Endothelial cell of umbilical vein (primary cell): ENCODE results near the gene PHLDB2. TPM values are rescaled to one million over a fixed set of nuclear protein-coding genes. Genes with fewer than 3 reads are reported as not detected.
A peak's percentile ranks its signal among the peaks of the same experiment; 100 is the strongest.

ENCODE experiments used
- BruUV-seq: library from RNA; stranded (reverse); fragments of 400-500 nt; replicated peaks from 2 replicates; lab custom pipeline; 2021; lab: Mats Ljungman, UMichigan
- CTCF ChIA-PET: fragments of 300-600, 350-600 bp; sonication (Branson Sonifier 250); formaldehyde crosslinking; loops from one replicate; lab custom pipeline; 2021; ENCODE audit warnings: antibody characterized with exemption, inconsistent platforms; lab: Charles Lee
- POLR2A ChIA-PET: fragments of 300-600, 350-600 bp; sonication (Branson Sonifier 250); formaldehyde crosslinking; loops from one replicate; lab custom pipeline; 2021; ENCODE audit warnings: antibody characterized with exemption, inconsistent platforms; lab: Charles Lee
- DNase-seq: peaks from one replicate; pipeline ENCODE4 v3.0.0-alpha.2; 2011; ENCODE audit warnings: low read depth, low spot score
- FAIRE-seq: peaks from 2 replicates; lab custom pipeline; 2011; peaks lifted over from hg19 to GRCh38; lab: Jason Lieb, UNC
- H2AFZ ChIP-seq: 2 replicates; pipeline ENCODE4 v1.6.0; 2012; ENCODE audit warnings: low read depth, low read length, control low read depth, inconsistent platforms
- H3K27ac ChIP-seq: 2 replicates; pipeline ENCODE4 v1.5.1; 2011; ENCODE audit warnings: low read depth, mild to moderate bottlenecking, control low read depth, low read length, moderate library complexity; ENCODE audit not compliant: insufficient read depth
- H3K27me3 ChIP-seq, 2 experiments: 2 replicates each; pipeline versions ENCODE4 v1.6.0 to v1.6.1; 2011; ENCODE audit warnings: low read length in 2 of 2, mixed read lengths in 1 of 2; ENCODE audit not compliant: control insufficient read depth in 2 of 2, insufficient read depth in 2 of 2
- H3K36me3 ChIP-seq, 2 experiments: 2 replicates in 1 of 2; 3 replicates in 1 of 2; pipeline ENCODE4 v1.5.1; 2011; ENCODE audit warnings: low read length in 2 of 2, mild to moderate bottlenecking in 1 of 2, moderate library complexity in 1 of 2; ENCODE audit not compliant: control insufficient read depth in 2 of 2, insufficient read depth in 2 of 2; ENCODE audit errors: extremely low read depth in 1 of 2
- H3K4me1 ChIP-seq: 3 replicates; pipeline ENCODE4 v1.5.1; 2011; ENCODE audit warnings: mild to moderate bottlenecking, low read length; ENCODE audit not compliant: control insufficient read depth, insufficient read depth; ENCODE audit errors: extremely low read depth
- H3K4me2 ChIP-seq: 2 replicates; pipeline ENCODE4 v1.6.1; 2011; ENCODE audit warnings: low read length, control low read depth, mixed read lengths; ENCODE audit not compliant: insufficient read depth
- H3K4me3 ChIP-seq, 3 experiments: fragments of 200-600 bp in 1 of 3; sonication (generic), shearing (Covaris generic) in 1 of 3; replicated peaks in 1 of 3; 2 replicates each; pipeline ENCODE4 v1.5.1; 2011 to 2016; ENCODE audit warnings: control low read depth in 3 of 3, low read length in 3 of 3, mild to moderate bottlenecking in 2 of 3, inconsistent platforms in 1 of 3, low read depth in 1 of 3, moderate library complexity in 1 of 3; ENCODE audit not compliant: insufficient read depth in 1 of 3
- H3K79me2 ChIP-seq: 2 replicates; pipeline ENCODE4 v1.6.0; 2012; ENCODE audit warnings: low read length, inconsistent platforms; ENCODE audit not compliant: control insufficient read depth, insufficient read depth
- H3K9ac ChIP-seq: replicated peaks from 2 replicates; pipeline ENCODE3; 2011; ENCODE audit warnings: low read length, control low read depth; ENCODE audit not compliant: insufficient read depth; ENCODE audit errors: extremely low read depth
- H3K9me1 ChIP-seq: replicated peaks from 3 replicates; pipeline ENCODE4 v1.6.0; 2011; ENCODE audit warnings: mild to moderate bottlenecking, low read length; ENCODE audit not compliant: control insufficient read depth, insufficient read depth; ENCODE audit errors: extremely low read depth
- H3K9me3 ChIP-seq: replicated peaks from 2 replicates; pipeline ENCODE4 v1.5.1; 2012; ENCODE audit warnings: low read length, inconsistent platforms; ENCODE audit not compliant: control insufficient read depth, insufficient read depth
- H4K20me1 ChIP-seq: replicated peaks from 2 replicates; pipeline ENCODE3; 2011; ENCODE audit warnings: mild to moderate bottlenecking, low read length; ENCODE audit not compliant: control insufficient read depth, insufficient read depth; ENCODE audit errors: extremely low read depth
- EZH2 ChIP-seq: IDR thresholded peaks from 2 replicates; pipeline ENCODE4 v1.6.1; 2012; ENCODE audit warnings: borderline replicate concordance, low read depth, mild to moderate bottlenecking, moderate library complexity, low read length, inconsistent platforms; ENCODE audit not compliant: severe bottlenecking
- FOS ChIP-seq: IDR thresholded peaks from 2 replicates; pipeline ENCODE4 v1.6.1; 2011; ENCODE audit warnings: mild to moderate bottlenecking, low read length, moderate library complexity, borderline replicate concordance; ENCODE audit not compliant: insufficient read depth
- GATA2 ChIP-seq: IDR thresholded peaks from 2 replicates; pipeline ENCODE4 v1.7.0; 2011; ENCODE audit warnings: low read depth, mild to moderate bottlenecking, moderate library complexity, mixed read lengths, low read length; ENCODE audit not compliant: insufficient read length, insufficient read depth
- JUN ChIP-seq: IDR thresholded peaks from 2 replicates; pipeline ENCODE4 v1.6.1; 2011; ENCODE audit warnings: borderline replicate concordance, low read depth; ENCODE audit not compliant: insufficient read length, insufficient read depth
- MYC ChIP-seq: IDR thresholded peaks from one replicate; pipeline ENCODE4 v1.6.1; 2011; ENCODE audit warnings: mild to moderate bottlenecking, low read depth, low read length
- POLR2A ChIP-seq: IDR thresholded peaks from 2 replicates; pipeline ENCODE4 v1.6.1; 2012; ENCODE audit warnings: low read depth, mild to moderate bottlenecking, control low read depth, low read length
- POLR2AphosphoS5 ChIP-seq: IDR thresholded peaks from 2 replicates; pipeline ENCODE4 v1.6.1; 2012; ENCODE audit warnings: low read depth, mild to moderate bottlenecking, control low read depth, low read length, moderate library complexity; ENCODE audit not compliant: insufficient read depth
- dilution Hi-C: fragments of 300-500 bp; cut with MboI; formaldehyde crosslinking; loops from one replicate; pipeline ENCODE4 v1.15.0; 2019; ENCODE audit warnings: low sequenced_read_pairs; ENCODE audit not compliant: extremely low pct_ligation_motif_present
- intact Hi-C: fragments of 100-400 bp; cut with micrococcal nuclease; formaldehyde crosslinking; loops from one replicate; pipeline ENCODE4 v1.10.0; 2022
- polyA plus RNA-seq, 4 experiments: library from polyadenylated mRNA; depleted of rRNA in 3 of 4; stranded (reverse) in 3 of 4; unstranded in 1 of 4; fragments of >200 nt; gene quantifications; 2 replicates each; pipeline versions ENCODE4 v1.2.1 to v1.2.3, GENCODE V29; 2011 to 2012; ENCODE audit warnings: missing spikeins in 1 of 4
- total RNA-seq: library from RNA; stranded (reverse); gene quantifications from 2 replicates; pipeline ENCODE4 v1.2.3, GENCODE V29; 2021
- TF ChIP-seq, protein P1 (sequence below), 2 donors: IDR thresholded peaks; 1 replicate in 1 of 2; 2 replicates in 1 of 2; pipeline ENCODE4 v1.5.1; 2011; ENCODE audit warnings: low read length in 2 of 2, mild to moderate bottlenecking in 2 of 2, moderate library complexity in 2 of 2, control low read depth in 1 of 2, inconsistent platforms in 1 of 2, low read depth in 1 of 2; ENCODE audit not compliant: insufficient read depth in 1 of 2; ENCODE audit errors: extremely low read depth in 1 of 2
- TF ChIP-seq, protein P2 (sequence below): IDR thresholded peaks from 2 replicates; pipeline ENCODE4 v1.6.1; 2011; ENCODE audit not compliant: insufficient read depth, insufficient read length

The PHLDB2 gene
- total and polyA plus RNA-seq, 2 donors (not counting 3 experiments of a cell fraction or from before 2014, with no cell fraction given), result 22.4 to 104 TPM

DNA sequence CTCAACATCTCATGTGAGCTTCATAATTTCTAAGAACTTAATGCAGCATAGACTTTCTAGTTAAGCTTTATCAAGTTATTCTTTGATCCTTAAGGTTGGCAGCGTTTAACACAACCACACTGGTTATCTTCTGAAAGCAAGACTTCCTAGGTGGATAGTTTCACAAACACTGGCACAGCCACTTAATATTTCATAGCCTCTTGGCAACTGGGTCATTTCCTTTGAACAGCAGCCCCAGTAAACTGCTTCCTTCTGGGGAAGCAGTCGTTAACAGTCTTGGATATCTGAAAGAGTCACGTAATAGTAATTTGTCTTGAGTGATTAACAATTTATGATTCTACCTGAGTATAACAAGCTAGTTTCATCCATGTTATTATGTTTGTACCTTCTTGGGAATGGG, 73.9 kb downstream of the PHLDB2 start:
- H3K4me1 ChIP-seq, result peaks cover 64% of the 10 kb centered on the region
- H3K27me3 ChIP-seq, result no peaks in the 10 kb centered on the region
- H3K9ac ChIP-seq, result peak overlapping the region; percentile 60
- H3K9me1 ChIP-seq, result no peaks in the 10 kb centered on the region
- H3K27ac ChIP-seq, result peak overlapping the region; percentile 99
- TF ChIP-seq EZH2 (no peak), POLR2A (peak; percentile 57), MYC (no peak), GATA2 (peak; percentile 91), POLR2AphosphoS5 (peak; percentile 74), JUN (peak; percentile 38), FOS (peak; percentile 32)
- TF ChIP-seq, protein P1, sequence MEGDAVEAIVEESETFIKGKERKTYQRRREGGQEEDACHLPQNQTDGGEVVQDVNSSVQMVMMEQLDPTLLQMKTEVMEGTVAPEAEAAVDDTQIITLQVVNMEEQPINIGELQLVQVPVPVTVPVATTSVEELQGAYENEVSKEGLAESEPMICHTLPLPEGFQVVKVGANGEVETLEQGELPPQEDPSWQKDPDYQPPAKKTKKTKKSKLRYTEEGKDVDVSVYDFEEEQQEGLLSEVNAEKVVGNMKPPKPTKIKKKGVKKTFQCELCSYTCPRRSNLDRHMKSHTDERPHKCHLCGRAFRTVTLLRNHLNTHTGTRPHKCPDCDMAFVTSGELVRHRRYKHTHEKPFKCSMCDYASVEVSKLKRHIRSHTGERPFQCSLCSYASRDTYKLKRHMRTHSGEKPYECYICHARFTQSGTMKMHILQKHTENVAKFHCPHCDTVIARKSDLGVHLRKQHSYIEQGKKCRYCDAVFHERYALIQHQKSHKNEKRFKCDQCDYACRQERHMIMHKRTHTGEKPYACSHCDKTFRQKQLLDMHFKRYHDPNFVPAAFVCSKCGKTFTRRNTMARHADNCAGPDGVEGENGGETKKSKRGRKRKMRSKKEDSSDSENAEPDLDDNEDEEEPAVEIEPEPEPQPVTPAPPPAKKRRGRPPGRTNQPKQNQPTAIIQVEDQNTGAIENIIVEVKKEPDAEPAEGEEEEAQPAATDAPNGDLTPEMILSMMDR (IDR thresholded peaks at IDR 0.05; ENCODE audit: extremely low read depth in 1 of 2, insufficient read depth in 1 of 2, low read depth in 1 of 2, low read length in 2 of 2), result no peak
- TF ChIP-seq, protein P2, sequence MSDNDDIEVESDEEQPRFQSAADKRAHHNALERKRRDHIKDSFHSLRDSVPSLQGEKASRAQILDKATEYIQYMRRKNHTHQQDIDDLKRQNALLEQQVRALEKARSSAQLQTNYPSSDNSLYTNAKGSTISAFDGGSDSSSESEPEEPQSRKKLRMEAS, result no peak
- H3K9me3 ChIP-seq, result no peaks in the 10 kb centered on the region
- H4K20me1 ChIP-seq, result no peaks in the 10 kb centered on the region
- DNase-seq (peak; percentile 88), FAIRE-seq (peak; percentile 77)
- peaks cover 0 to 4% of the 10 kb centered on the region in 2 experiments for H3K36me3 ChIP-seq
- dilution Hi-C loops (no loop called here), intact Hi-C loops (loop anchor here (2.0 kb wide), 1 partner anchor 30 kb away; no protein-coding TSS in a partner anchor)
- H3K4me2 ChIP-seq, result peak overlapping the region; percentile 88
- POLR2A ChIA-PET, result interaction anchor here (0.6 to 1.9 kb wide), 6 partner anchors 8 to 1583 kb away, joined by 3 to 5 read pairs (median 4); no protein-coding TSS in a partner anchor
- no peak overlapping the region for H2AFZ ChIP-seq
- BruUV-seq, result no TSS peak
- peak overlapping the region in 1 of 3 experiments; percentile 17 for H3K4me3 ChIP-seq
- H3K79me2 ChIP-seq, result peaks cover 5% of the 10 kb centered on the region
- CTCF ChIA-PET, result interaction anchor here (0.8 to 2.8 kb wide), 14 partner anchors 8 to 264 kb away, joined by 3 to 20 read pairs (median 4); partner anchors contain the start of gene ABHD10
